ENCODE results near the gene NSMCE1.

GRCh38 chr16:27243725-27244362, 24.7 kb downstream of the NSMCE1 start:
- TF ChIP-seq POLR2A (IDR thresholded peaks at IDR 0.05) (no peak), CTCF (IDR thresholded peaks at IDR 0.05) (no peak)

Measured in testis (tissue), 2 donors.